HCT116 (cell line): ENCODE measurements around the gene RHOG.
"Not testable (repeated sequence)": the region's sequence is repeated elsewhere in the genome, so short reads cannot be mapped to it uniquely, and the experiment has no call there.

Experiments
- CBX3 ChIP-seq: IDR thresholded peaks from 2 replicates; pipeline ENCODE4 v1.6.1; 2012; ENCODE audit warnings: low read depth
- EZH2 ChIP-seq: fragments of 200-600 bp; sonication (generic); IDR thresholded peaks from 2 replicates; pipeline ENCODE4 v1.6.1; 2017; ENCODE audit warnings: antibody characterized with exemption, mixed run types
- EZH2phosphoT487 ChIP-seq: fragments of 200-600 bp; IDR thresholded peaks from 2 replicates; pipeline ENCODE4 v1.6.1; 2018; ENCODE audit warnings: antibody characterized with exemption, borderline replicate concordance
- JUND ChIP-seq: IDR thresholded peaks from 2 replicates; pipeline ENCODE4 v1.6.1; 2012
- POLR2A ChIP-seq: IDR thresholded peaks from 2 replicates; pipeline ENCODE4 v1.7.0; 2011; ENCODE audit warnings: borderline replicate concordance; ENCODE audit not compliant: insufficient read depth, insufficient read length; ENCODE audit errors: extremely low read depth
- POLR2AphosphoS5 ChIP-seq: IDR thresholded peaks from 2 replicates; pipeline ENCODE4 v1.6.1; 2011; ENCODE audit warnings: mild to moderate bottlenecking, low read depth, low read length, moderate library complexity
- SP1 ChIP-seq: IDR thresholded peaks from 2 replicates; pipeline ENCODE4 v1.6.1; 2012; ENCODE audit warnings: low read depth
- TCF7L2 ChIP-seq: IDR thresholded peaks from 2 replicates; pipeline ENCODE4 v1.7.0; 2011; ENCODE audit warnings: borderline replicate concordance, inconsistent platforms; ENCODE audit not compliant: insufficient read depth, insufficient read length; ENCODE audit errors: extremely low read depth
- YY1 ChIP-seq: IDR thresholded peaks from 2 replicates; pipeline ENCODE4 v1.6.1; 2011; ENCODE audit warnings: low read length, low read depth, moderate library complexity, mild to moderate bottlenecking; ENCODE audit not compliant: insufficient replicate concordance; ENCODE audit errors: extremely low read depth
- ZFX ChIP-seq: fragments of 450-650 bp; IDR thresholded peaks from 2 replicates; pipeline ENCODE4 v1.6.1; 2017
- TF ChIP-seq, protein P1 (sequence below), 3 experiments: fragments of 200-600 bp in 1 of 3; sonication (generic) in 1 of 3; IDR thresholded peaks in 2 of 3; conservative IDR thresholded peaks in 1 of 3; 2 replicates each; pipeline ENCODE4 v1.5.1; 2012 to 2017; ENCODE audit warnings: low read depth in 2 of 3, low read length in 2 of 3, antibody characterized with exemption in 1 of 3, borderline replicate concordance in 1 of 3, control low read depth in 1 of 3, mild to moderate bottlenecking in 1 of 3, mixed read lengths in 1 of 3, mixed run types in 1 of 3, moderate library complexity in 1 of 3; ENCODE audit not compliant: insufficient read depth in 1 of 3
- TF ChIP-seq, protein P2 (sequence below): IDR thresholded peaks from 2 replicates; pipeline ENCODE4 v1.6.1; 2011; ENCODE audit warnings: mild to moderate bottlenecking, low read length, moderate library complexity; ENCODE audit not compliant: insufficient replicate concordance; ENCODE audit errors: extremely low read depth
- TF ChIP-seq, protein P3 (sequence below): IDR thresholded peaks from 2 replicates; pipeline ENCODE4 v1.6.1; 2012

DNA sequence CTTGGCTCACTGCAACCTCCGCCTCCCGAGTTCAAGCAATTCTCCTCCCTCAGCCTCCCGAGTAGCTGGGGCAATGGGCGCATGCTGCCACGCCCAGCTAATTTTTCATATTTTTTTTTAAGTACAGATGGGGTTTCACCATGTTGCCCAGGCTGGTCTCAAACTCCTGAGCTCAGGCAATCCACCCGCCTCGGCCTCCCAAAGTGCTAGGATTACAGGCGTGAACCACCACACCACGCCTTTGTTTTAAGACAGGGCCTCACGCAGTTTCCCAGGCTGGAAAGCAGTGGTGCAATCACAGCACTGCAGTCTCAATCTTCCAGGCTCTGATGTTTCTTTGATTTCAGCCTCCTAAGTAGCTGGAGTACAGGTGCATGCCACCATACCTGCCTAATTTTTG, 46.4 kb downstream of the RHOG start:
- TF ChIP-seq, protein P1, sequence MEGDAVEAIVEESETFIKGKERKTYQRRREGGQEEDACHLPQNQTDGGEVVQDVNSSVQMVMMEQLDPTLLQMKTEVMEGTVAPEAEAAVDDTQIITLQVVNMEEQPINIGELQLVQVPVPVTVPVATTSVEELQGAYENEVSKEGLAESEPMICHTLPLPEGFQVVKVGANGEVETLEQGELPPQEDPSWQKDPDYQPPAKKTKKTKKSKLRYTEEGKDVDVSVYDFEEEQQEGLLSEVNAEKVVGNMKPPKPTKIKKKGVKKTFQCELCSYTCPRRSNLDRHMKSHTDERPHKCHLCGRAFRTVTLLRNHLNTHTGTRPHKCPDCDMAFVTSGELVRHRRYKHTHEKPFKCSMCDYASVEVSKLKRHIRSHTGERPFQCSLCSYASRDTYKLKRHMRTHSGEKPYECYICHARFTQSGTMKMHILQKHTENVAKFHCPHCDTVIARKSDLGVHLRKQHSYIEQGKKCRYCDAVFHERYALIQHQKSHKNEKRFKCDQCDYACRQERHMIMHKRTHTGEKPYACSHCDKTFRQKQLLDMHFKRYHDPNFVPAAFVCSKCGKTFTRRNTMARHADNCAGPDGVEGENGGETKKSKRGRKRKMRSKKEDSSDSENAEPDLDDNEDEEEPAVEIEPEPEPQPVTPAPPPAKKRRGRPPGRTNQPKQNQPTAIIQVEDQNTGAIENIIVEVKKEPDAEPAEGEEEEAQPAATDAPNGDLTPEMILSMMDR (IDR thresholded peaks at IDR 0.05 in 2 of 3, conservative IDR thresholded peaks at IDR 0.05 in 1 of 3; ENCODE audit: borderline replicate concordance in 1 of 3, insufficient read depth in 1 of 3, low read depth in 2 of 3, low read length in 2 of 3): not testable (repeated sequence)
- TF ChIP-seq JUND, POLR2A, POLR2AphosphoS5, YY1, CBX3, EZH2, TCF7L2, SP1, ZFX, EZH2phosphoT487: not testable (repeated sequence)
- TF ChIP-seq, protein P2, sequence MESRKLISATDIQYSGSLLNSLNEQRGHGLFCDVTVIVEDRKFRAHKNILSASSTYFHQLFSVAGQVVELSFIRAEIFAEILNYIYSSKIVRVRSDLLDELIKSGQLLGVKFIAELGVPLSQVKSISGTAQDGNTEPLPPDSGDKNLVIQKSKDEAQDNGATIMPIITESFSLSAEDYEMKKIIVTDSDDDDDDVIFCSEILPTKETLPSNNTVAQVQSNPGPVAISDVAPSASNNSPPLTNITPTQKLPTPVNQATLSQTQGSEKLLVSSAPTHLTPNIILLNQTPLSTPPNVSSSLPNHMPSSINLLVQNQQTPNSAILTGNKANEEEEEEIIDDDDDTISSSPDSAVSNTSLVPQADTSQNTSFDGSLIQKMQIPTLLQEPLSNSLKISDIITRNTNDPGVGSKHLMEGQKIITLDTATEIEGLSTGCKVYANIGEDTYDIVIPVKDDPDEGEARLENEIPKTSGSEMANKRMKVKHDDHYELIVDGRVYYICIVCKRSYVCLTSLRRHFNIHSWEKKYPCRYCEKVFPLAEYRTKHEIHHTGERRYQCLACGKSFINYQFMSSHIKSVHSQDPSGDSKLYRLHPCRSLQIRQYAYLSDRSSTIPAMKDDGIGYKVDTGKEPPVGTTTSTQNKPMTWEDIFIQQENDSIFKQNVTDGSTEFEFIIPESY: not testable (repeated sequence)
- TF ChIP-seq, protein P3, sequence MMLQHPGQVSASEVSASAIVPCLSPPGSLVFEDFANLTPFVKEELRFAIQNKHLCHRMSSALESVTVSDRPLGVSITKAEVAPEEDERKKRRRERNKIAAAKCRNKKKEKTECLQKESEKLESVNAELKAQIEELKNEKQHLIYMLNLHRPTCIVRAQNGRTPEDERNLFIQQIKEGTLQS: not testable (repeated sequence)
